NCI-H1930 (cell line): Measurements from ENCODE around the gene TRIM40.
"Not testable (repeated sequence)": the region's sequence is repeated elsewhere in the genome, so short reads cannot be mapped to it uniquely, and the experiment has no call there.

ENCODE experiments used
- DNase-seq, 2 experiments: peaks; one replicate each; lab custom pipeline; 2025; lab: John Stamatoyannopoulos, UW

TRIM40 gene

GRCh38 chr6:30163918-30164654, 28.1 kb downstream of the TRIM40 start:
- DNase-seq: no peak

DNA sequence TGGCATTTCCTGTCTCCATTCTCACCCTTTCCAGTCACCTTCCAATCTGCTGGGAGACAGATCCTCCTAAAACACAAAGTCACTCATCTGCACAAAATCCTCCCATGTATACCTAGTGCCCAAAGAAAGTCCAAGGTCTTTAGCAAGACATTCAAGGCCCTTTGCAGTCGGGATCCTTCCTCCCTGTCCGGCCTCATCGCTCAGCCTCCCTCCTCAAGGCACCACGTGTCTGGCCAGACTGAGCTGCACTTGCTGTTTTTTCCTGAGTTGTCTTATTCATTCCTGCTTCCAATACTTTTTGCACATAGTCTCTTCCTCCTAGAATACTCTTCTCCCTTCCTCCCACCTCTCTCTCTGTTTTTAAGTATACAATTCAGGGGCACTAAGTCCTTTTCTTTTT, 28.8 kb downstream of the TRIM40 start:
- DNase-seq: no peak

DNA sequence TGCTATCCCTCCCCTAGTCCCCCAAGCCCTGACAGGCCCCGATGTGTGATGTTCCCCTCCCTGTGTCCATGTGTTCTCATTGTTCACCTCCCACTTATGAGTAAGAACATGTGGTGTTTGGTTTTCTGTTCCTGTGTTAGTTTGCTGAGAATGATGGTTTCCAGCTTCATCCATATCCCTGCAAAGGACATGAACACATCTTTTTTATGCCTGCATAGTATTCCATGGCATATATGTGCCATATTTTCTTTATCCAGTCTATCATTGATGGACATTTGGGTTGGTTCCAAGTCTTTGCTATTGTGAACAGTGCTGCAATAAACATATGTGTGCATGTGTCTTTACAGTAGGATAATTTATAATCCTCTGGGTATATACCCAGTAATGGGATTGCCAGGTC, 29.3 kb downstream of the TRIM40 start:
- DNase-seq: not testable (repeated sequence)

DNA sequence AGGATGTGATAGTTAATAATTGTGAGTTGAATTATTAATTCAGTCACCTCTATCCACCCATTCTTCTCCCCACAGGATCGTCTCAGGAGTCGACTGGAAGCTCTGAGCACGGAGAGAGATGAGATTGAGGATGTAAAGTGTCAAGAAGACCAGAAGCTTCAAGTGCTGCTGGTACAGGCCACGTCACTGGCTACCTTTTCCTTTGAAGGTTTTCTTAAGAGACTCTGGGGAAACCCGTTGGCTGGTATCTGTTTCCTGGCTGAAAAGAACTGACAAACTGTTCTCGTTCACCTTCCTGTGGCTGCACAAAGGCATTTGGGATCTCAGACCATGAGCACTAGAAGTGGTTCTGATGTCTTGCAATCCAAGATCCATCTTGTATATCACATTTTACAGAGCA, 31.2 kb downstream of the TRIM40 start:
- no peak for DNase-seq

GRCh38 chr6:30168741-30169140, 32.8 kb downstream of the TRIM40 start:
- DNase-seq: no peak

DNA sequence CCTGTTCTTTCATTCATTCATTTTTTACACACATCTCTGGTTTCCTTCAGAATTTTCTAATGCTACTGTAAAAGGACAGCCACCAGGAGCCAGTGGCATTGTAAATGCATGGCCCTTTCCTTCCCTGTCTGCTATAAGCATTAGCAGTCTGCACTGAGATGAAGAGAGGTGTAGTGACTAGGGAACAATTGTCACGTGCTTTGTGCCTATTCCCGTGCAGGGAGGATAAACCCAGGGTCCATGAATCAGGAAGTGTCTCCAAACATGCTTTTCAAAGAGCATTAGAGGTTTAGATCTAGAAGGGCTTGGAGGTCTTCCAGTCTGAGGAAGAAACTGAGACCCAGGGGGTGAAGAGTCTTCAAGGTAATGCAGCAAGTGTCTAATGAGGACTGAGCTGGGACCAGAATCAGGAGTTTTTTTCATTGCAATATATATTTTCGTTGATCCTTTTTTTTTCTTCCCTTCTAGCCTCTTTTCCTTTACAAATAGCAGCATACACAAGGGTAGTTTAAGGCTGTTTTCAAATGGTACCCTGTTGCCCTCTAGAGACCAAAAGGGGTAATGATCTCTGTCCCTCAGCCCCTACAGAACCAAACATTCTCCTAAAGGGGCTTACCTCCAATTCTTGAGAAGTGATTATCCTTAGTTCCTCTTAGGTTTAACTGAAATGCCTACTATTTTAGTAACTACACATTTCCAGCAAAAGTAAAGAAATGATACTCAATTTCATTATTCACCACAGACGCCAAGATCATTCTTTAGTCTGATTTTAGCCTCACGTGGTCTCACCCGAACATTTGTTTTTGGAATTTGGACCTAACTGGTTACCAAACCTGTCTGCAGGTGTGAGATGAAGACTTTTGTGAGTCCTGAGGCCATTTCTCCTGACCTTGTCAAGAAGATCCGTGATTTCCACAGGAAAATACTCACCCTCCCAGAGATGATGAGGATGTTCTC, 34.0 kb downstream of the TRIM40 start:
- DNase-seq: peak; percentile 14 to 41

DNA sequence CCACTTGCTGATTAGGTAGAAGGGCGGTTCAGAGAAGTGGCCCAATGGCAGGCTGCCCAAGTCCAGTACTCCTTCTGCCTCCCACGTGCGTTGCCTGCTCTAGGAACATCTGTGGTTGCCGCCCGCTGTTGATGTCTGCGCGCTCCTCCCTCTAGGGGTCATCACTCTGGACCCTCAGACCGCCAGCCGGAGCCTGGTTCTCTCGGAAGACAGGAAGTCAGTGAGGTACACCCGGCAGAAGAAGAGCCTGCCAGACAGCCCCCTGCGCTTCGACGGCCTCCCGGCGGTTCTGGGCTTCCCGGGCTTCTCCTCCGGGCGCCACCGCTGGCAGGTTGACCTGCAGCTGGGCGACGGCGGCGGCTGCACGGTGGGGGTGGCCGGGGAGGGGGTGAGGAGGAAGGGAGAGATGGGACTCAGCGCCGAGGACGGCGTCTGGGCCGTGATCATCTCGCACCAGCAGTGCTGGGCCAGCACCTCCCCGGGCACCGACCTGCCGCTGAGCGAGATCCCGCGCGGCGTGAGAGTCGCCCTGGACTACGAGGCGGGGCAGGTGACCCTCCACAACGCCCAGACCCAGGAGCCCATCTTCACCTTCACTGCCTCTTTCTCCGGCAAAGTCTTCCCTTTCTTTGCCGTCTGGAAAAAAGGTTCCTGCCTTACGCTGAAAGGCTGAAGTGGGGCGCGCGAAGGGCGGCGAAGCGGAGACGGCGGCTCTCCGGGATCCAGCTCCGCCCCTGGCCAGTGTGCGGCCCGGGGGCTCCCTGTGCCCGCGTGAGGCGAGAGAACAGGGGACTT, 35.9 kb downstream of the TRIM40 start:
- peak; percentile 17 to 25 for DNase-seq

DNA sequence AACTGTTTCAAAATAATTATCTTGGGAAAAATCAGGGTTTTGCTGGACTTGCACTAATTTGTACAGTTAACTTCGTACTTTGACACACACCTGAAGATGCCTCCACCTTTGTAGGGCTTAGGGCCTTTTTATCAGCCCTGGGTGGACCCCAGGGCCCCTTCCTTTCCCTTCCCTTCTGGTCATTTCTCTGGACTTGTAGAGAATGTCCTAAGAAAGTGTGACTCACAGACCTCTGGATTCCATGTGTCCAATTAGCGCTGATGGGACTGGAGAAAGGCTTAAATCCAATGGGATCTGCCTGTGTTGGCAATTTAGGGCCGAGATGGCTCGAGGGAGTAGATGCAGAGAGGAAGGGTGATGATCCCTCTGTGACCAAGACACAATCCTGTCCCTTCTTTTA, 36.7 kb downstream of the TRIM40 start:
- no peak for DNase-seq

GRCh38 chr6:30175765-30176164, 39.8 kb downstream of the TRIM40 start:
- DNase-seq: no peak

GRCh38 chr6:30178837-30179236, 42.9 kb downstream of the TRIM40 start:
- DNase-seq: no peak

- no peak for DNase-seq
These were observed 44.2 kb downstream of the TRIM40 start for GRCh38 chr6:30180145-30180544.

DNA sequence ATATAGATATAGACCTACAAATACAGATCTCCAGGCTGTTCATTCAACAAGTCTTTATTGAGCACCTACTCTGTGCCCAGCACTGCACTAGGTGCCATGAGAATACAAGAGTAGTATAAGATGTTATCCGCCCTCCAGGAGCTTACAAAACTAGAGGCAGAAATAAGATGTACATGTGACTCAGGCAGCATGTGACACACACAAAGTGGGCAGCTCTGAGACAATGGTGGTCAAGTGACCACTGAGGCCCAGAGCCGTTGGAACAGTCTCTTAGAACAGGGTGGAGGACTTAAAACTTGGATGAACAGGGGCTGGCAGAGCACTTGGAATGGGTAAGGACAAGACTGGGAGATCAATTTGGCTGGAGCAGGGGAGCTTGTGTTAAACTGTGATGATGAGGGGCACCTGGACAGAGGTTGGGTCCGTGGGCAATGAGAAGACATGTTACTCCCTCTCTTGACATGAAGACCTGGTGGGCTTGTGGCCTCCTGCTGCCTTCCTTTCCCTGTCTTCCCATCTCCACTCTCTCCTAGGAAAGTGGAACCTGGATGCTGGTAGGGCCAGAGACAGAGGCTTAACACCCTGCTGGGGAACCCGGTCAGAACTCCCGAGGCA, 48.6 kb downstream of the TRIM40 start:
- DNase-seq: no peak

- no peak for DNase-seq
These were observed 50.0 kb downstream of the TRIM40 start for GRCh38 chr6:30185846-30186484.

GRCh38 chr6:30188541-30188940, 52.6 kb downstream of the TRIM40 start:
- no peak for DNase-seq

- DNase-seq: no peak
These were observed 56.1 kb downstream of the TRIM40 start for GRCh38 chr6:30192076-30192475.

DNA sequence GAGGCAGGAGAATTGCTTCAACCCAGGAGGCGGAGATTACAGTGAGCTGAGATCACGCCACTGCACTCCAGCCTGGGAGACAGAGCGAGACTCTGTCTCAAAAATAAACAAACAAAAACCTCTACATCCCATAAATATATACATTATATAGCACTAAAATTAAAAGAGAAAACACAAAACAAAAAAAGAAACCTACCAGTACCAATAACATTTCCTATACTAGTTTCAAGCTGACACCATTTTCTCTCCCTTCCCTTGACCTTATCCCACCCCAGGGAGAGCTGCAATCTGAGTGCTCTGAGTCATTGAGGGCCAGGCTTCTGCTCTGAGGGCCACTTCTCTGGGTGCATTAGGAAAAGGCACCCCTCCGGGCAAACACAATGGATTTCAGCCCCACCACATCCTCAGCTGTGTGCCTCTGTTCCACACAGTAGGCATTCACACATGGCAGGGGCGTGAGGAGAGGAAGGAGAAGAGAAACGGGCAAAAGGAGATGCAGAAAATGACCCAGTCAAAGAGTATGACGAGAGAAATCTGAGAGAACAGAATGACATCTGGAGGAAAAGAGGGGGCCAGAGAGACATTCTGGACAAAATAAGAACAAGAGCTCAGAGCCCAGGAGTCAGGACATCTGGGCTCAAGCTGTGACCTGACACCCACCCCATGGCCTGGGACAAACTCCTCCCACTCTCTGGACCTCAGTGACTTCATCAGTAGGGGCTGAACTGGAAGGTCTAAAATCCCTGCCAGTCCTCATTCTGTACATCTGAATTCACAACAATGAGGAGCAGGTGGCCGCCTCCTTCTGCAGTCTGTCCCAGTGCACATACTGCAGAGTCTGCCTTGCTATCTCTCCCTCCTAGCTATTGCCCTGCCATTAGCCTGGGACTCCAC, 59.1 kb downstream of the TRIM40 start:
- DNase-seq: no peak

- DNase-seq: no peak
These were observed 60.0 kb downstream of the TRIM40 start for GRCh38 chr6:30195951-30196350.

DNA sequence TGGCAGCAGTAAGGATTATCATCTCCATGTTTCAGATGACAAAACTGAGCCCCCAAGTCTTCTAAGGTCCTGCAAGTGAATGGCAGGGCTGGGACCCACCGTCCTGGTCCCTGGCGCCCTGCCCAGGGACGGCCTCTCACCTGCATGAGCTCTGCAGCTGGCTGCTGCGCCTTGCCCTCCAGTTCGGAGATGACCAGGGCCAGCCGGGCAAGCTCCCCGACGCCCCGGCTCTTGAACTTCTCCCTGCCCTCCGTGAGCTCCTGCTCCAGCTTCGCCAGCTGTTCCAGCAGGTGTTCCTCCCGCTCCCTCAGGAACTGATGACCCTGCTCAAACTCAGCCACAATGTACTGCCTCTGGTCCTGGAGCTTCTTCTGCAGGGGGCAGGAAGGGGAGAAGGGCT, 60.4 kb downstream of the TRIM40 start:
- no peak for DNase-seq
